HFFc6 (cell line): Measurements from ENCODE around the gene SLC9A5. TPM values are rescaled to one million over a fixed set of nuclear protein-coding genes. Genes with fewer than 3 reads are reported as not detected.

Experiments used
- DNase-seq: peaks from one replicate; pipeline ENCODE4 v3.0.0-alpha.2; 2018
- H3K27ac Mint-ChIP-seq: 2 replicates; pipeline ENCODE4 v1.8.0; 2020; ENCODE audit warnings: mild to moderate bottlenecking, mixed read lengths
- H3K27me3 Mint-ChIP-seq: 2 replicates; pipeline ENCODE4 v1.8.0; 2021; ENCODE audit warnings: mild to moderate bottlenecking, moderate library complexity, mixed read lengths; ENCODE audit not compliant: insufficient read depth
- H3K36me3 Mint-ChIP-seq: 2 replicates; pipeline ENCODE4 v1.8.0; 2021; ENCODE audit warnings: low read depth, mixed read lengths
- H3K4me1 Mint-ChIP-seq: 2 replicates; pipeline ENCODE4 v1.8.0; 2020; ENCODE audit warnings: low read depth, mixed read lengths
- H3K4me3 Mint-ChIP-seq: 2 replicates; pipeline ENCODE4 v1.8.0; 2020; ENCODE audit warnings: mild to moderate bottlenecking, moderate library complexity, mixed read lengths
- H3K9me3 Mint-ChIP-seq: 2 replicates; pipeline ENCODE4 v1.8.0; 2020; ENCODE audit warnings: mild to moderate bottlenecking, mixed read lengths
- CTCF ChIP-seq: fragments of 200-600 bp; sonication (generic); IDR thresholded peaks from 2 replicates; pipeline ENCODE4 v1.5.0; 2021; ENCODE audit warnings: antibody characterized with exemption, mild to moderate bottlenecking
- total RNA-seq, 6 experiments: library from RNA; stranded (reverse); fragmentation: NEBNext Ultra II Directional; extraction: Animal tissue kit (Norgen Biotek cat#: 25700); gene quantifications; 2 replicates in 1 of 6; 3 replicates in 5 of 6; pipeline ENCODE4 v1.2.3, GENCODE V29; 2021

SLC9A5 gene
- total RNA-seq, 6 experiments from 2014 or later = 3.3 to 4.2 (median 3.7) TPM

GRCh38 chr16:67283826-67284555, 35.2 kb downstream of the SLC9A5 start:
- Mint-ChIP-seq H3K9me3 (no peaks in the 10 kb centered on the region), H3K4me1 (peaks cover 12% of the 10 kb centered on the region), H3K36me3 (peaks cover 13% of the 10 kb centered on the region), H3K27ac (no peak overlapping the region), H3K4me3 (no peak overlapping the region), H3K27me3 (peaks cover 8% of the 10 kb centered on the region)
- DNase-seq = no peak
- no peak for TF ChIP-seq CTCF

GRCh38 chr16:67284699-67285646, 36.2 kb downstream of the SLC9A5 start:
- Mint-ChIP-seq H3K27me3 (peaks cover 8% of the 10 kb centered on the region), H3K4me1 (peaks cover 12% of the 10 kb centered on the region), H3K36me3 (peaks cover 13% of the 10 kb centered on the region), H3K4me3 (no peak overlapping the region), H3K27ac (no peak overlapping the region), H3K9me3 (no peaks in the 10 kb centered on the region)
- no peak for DNase-seq
- TF ChIP-seq CTCF = peak; percentile 38; the same call in 1 of the 2 replicates

- no peak overlapping the region for H3K4me3 Mint-ChIP-seq
- H3K27ac Mint-ChIP-seq = no peak overlapping the region
- peaks cover 13% of the 10 kb centered on the region for H3K36me3 Mint-ChIP-seq
- no peak for DNase-seq
- peaks cover 20% of the 10 kb centered on the region for H3K4me1 Mint-ChIP-seq
- no peak for TF ChIP-seq CTCF
- no peaks in the 10 kb centered on the region for H3K9me3 Mint-ChIP-seq
- H3K27me3 Mint-ChIP-seq = peaks cover 8% of the 10 kb centered on the region
Measured at GRCh38 chr16:67286441-67287235, 37.9 kb downstream of the SLC9A5 start.

GRCh38 chr16:67287960-67288359, 39.2 kb downstream of the SLC9A5 start:
- peaks cover 8% of the 10 kb centered on the region for H3K36me3 Mint-ChIP-seq
- H3K27me3 Mint-ChIP-seq = peaks cover 18% of the 10 kb centered on the region
- H3K9me3 Mint-ChIP-seq = no peaks in the 10 kb centered on the region
- peaks cover 16% of the 10 kb centered on the region for H3K4me1 Mint-ChIP-seq
- TF ChIP-seq CTCF = no peak
- no peak for DNase-seq
- H3K27ac Mint-ChIP-seq = no peak overlapping the region
- H3K4me3 Mint-ChIP-seq = no peak overlapping the region

GRCh38 chr16:67291461-67291860, 42.7 kb downstream of the SLC9A5 start:
- H3K9me3 Mint-ChIP-seq = no peaks in the 10 kb centered on the region
- peaks cover 20% of the 10 kb centered on the region for H3K27me3 Mint-ChIP-seq
- peaks cover 25% of the 10 kb centered on the region for H3K4me1 Mint-ChIP-seq
- H3K36me3 Mint-ChIP-seq = no peaks in the 10 kb centered on the region
- H3K4me3 Mint-ChIP-seq = no peak overlapping the region
- no peak overlapping the region for H3K27ac Mint-ChIP-seq
- no peak for DNase-seq
- TF ChIP-seq CTCF = no peak
